HG02642 (cell line): ENCODE results near the gene NDUFAF2.

Experiments
- ATAC-seq: cut with Tn5 transposase; IDR thresholded peaks from one replicate; pipeline ENCODE4 v1.9.1; 2021; ENCODE audit warnings: mild to moderate bottlenecking; ENCODE audit not compliant: unreplicated experiment, poor library complexity

The NDUFAF2 gene

GRCh38 chr5:60989790-60990189 is 44.8 kb downstream of the NDUFAF2 start:
- no peak for ATAC-seq

DNA sequence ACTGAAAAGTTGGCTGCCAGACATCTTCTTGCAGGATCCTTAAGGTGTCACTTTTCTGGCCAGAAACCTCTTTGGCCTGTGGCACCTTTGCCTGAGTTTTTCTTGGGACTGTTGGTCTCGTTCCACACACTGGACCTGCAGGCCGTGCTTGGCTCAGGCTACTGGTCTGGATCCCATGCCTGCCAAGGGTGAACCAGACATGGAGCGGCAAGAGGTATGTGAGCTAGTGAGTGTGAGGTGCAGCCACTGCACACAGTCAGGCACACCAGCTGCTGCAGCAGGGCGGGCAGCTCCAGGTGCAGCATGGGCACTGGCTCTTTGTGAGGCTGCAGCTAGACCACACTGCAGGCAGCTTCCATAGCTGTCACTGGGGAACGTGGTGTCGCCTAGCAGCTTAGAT is 47.9 kb downstream of the NDUFAF2 start:
- no peak for ATAC-seq

DNA sequence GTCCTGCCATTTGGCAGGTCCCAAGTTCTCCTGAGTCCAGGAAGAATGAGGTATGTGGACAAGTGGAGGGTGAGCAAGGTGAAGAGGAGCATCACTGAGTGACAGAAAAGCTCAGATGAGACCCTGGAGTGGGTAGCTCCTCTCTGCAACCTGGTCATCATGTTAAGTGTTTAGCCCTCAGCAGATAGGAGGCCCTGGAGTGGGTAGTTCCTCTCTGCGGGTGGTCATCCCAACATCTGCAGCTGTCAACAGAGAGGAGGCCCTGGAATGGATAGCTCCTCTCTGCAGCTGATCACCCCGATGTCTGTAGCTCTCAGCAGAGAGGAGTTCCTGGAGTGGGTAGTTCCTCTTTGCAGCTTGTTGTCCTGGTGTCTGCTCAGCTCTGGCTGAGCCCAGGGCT is 48.4 kb downstream of the NDUFAF2 start:
- no peak for ATAC-seq

DNA sequence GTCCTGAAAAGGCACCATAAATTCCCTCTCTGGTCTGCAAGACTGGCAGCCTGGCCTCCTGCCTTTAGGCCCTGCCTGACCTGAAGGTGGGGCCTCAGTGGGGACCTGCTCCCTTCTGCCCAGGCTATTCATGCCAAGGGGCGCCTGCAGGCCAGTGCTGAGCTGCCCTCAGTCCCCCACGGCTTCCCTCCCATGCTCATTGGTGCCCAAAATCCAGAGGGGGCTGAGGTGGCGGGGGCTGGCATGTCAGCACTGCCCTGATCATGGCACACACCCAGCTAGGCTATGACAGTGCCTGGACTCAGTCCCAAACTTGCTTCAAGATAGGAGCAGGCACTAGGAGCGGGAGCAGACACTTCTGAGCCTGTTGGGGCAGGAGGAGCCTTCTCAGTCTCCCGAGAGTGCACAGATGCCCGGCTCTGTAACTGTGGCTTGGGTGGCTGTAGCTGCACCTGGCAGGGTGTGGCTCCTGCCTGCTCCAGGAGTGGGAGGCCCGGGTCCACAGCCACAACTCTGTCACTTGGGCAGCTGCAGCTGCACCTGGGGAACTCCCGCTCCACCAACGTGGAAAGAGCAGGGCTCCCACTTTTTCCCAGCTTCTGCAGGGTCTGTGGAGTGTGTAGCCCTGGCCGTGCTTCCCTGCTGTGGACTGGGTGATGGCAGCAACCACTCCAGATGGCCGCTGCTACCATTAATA is 49.0 kb downstream of the NDUFAF2 start:
- no peak for ATAC-seq

GRCh38 chr5:60996368-60996767 is 51.4 kb downstream of the NDUFAF2 start:
- ATAC-seq, result no peak

DNA sequence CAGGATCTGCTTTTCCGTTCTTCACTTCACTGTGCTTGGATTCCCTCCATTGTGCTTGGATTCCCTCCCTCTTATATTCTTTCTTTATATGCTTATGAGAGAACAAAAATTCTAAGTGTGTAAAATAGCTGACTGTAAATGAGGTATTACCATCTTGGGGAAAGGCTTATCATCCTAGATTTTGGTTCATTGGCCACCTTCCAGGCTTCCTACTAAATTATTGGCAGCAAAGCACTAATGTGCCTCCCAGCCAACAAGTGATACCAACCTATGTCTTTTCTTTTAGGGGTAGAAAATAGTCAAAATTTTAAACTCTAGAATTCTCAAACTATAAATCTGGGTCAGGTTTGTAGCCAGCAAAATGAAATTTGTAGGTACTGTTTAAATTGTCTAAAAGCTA is 52.7 kb downstream of the NDUFAF2 start:
- no peak for ATAC-seq

GRCh38 chr5:61000887-61001286 is 55.9 kb downstream of the NDUFAF2 start:
- ATAC-seq, result no peak

- no peak for ATAC-seq
Observed at GRCh38 chr5:61001647-61002046, 56.6 kb downstream of the NDUFAF2 start.

DNA sequence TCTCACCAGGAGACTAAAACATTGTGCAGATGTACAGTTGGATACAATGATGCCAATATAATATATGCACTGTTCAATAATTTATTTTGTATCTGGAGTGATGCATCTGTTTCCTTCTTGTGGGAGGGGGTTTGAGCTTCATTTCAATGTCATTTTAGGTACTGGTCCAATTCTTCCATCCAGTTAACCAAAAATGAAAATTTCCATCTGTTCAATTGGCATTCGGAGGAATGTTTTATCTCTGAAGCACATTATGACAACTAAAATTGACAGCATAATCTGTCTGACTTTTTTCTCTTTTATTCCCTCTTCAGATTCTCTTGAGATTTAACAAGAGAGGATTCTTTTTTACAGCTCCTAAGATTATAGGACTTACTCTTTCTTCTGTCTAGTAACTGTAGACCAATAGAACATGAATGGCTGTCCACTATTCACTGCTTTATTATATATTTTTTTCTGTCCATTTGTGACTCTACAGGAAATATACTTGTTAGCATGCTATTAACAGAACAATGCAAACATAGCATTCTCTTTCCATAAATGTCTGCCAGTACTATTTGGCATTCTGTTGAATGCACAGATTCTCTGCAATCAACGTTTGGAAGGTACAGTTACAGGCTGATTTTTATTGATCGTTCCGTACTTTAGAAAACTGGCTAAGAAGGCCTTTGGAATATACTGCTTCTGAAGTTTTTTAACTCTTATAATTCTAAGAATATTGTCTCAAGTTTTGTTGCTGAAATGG is 57.8 kb downstream of the NDUFAF2 start:
- ATAC-seq, result no peak

- no peak for ATAC-seq
Observed at GRCh38 chr5:61004448-61004847, 59.4 kb downstream of the NDUFAF2 start.

DNA sequence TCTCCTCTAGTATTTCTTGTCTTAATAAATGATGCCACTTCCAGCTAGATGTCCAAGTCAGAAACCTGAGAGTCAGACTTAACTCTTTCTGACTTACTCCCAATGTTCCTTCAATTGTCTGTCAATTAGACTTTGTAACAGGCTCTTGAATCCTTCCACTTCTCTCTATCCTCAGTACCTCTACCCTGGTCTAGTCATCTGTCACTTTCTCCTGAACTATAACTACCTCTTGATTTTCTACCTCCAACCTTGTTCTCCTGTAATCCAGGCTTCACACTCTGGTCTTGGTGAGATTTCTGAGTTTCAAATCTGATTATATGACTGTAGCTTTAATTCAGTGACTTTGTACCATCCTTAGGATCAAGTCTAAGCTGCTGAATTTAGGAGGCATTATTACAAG is 64.9 kb downstream of the NDUFAF2 start:
- ATAC-seq, result no peak

GRCh38 chr5:61010467-61011454 is 65.8 kb downstream of the NDUFAF2 start:
- ATAC-seq, result no peak

DNA sequence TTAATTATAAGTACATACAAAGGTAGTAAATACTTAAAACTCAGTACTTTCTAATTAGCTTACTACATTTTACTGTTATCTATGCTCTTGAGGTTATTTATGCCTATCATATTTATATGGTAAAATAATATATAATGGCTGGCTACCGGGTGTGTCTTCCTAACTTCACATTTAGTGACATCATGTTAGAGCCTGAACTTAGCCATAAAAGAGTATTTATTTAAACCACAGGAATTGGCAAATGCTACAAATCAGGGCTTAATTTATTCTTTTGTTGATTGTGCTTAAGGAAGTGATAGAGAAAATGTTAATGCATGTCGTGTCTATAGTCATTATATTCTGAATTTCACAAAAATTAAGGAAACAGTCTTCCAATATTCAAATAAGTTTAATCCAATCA is 73.1 kb downstream of the NDUFAF2 start:
- no peak for ATAC-seq

GRCh38 chr5:61019642-61020041 is 74.6 kb downstream of the NDUFAF2 start:
- no peak for ATAC-seq

DNA sequence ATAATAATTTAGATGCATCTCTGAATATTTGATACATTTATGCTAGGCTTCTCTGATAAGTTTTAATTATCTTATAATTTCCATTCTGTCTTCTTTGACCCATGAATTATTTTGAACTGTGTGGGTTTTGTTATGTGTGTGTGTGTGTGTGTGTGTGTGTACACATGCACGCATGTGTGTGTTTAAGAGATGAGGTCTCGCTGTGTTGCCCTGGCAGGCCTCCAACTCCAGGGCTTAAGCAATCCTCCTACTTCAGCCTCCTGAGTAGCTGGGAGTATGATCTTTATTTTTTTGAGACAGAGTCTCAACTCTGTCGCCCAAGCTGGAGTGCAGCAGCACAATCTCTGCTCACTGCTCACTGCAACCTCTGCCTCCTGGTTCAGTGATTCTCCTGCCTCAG is 75.4 kb downstream of the NDUFAF2 start:
- ATAC-seq, result no peak

DNA sequence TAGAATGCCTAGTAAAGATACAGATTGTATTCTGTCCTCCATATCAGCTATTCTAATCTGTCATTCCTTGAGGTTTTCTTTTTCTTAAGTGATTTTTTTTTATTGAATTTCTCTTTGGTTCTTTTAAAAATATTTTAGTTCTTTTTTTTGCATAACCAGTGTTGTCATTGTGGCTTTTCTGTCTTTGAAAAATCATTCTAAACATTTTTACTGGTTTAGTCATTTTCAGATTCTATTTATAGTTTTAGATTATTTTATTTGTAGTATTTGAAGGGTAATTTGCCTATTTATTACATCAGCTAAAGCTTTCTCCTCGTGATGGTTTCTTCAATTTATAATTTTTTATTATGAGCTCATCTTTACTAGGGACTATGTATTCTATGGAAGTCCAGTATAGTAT is 78.1 kb downstream of the NDUFAF2 start:
- no peak for ATAC-seq

DNA sequence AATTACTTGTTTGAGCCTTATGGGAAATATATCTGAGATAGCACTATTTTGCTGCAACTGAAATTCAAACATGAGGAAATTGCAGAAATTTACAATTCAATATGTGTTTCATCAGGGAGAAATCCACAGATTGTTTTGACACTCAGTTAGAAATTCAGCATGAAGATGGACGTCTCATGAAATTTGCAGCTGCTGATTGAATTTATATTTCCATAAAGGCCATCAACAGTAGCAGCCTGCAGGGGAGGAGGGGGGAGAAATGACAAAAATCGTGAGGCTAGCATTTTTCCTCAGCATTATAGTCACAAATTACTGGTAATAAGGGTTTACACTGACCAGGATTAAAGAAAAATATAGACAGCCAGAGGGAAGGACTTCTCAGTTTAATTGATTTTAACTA is 81.0 kb downstream of the NDUFAF2 start:
- no peak for ATAC-seq

- no peak for ATAC-seq
Observed at GRCh38 chr5:61028382-61028781, 83.4 kb downstream of the NDUFAF2 start.

- ATAC-seq, result no peak
Observed at GRCh38 chr5:61029456-61030162, 84.6 kb downstream of the NDUFAF2 start.

GRCh38 chr5:61030163-61030482 is 85.1 kb downstream of the NDUFAF2 start:
- no peak for ATAC-seq
